DMS 273 (cell line): ENCODE results near the gene AKT1S1.
A peak's percentile ranks its signal among the peaks of the same experiment; 100 is the strongest.

Source experiments
- DNase-seq: peaks from one replicate; lab custom pipeline; 2025; ENCODE audit not compliant: unreplicated experiment; lab: John Stamatoyannopoulos, UW

The AKT1S1 gene

DNA sequence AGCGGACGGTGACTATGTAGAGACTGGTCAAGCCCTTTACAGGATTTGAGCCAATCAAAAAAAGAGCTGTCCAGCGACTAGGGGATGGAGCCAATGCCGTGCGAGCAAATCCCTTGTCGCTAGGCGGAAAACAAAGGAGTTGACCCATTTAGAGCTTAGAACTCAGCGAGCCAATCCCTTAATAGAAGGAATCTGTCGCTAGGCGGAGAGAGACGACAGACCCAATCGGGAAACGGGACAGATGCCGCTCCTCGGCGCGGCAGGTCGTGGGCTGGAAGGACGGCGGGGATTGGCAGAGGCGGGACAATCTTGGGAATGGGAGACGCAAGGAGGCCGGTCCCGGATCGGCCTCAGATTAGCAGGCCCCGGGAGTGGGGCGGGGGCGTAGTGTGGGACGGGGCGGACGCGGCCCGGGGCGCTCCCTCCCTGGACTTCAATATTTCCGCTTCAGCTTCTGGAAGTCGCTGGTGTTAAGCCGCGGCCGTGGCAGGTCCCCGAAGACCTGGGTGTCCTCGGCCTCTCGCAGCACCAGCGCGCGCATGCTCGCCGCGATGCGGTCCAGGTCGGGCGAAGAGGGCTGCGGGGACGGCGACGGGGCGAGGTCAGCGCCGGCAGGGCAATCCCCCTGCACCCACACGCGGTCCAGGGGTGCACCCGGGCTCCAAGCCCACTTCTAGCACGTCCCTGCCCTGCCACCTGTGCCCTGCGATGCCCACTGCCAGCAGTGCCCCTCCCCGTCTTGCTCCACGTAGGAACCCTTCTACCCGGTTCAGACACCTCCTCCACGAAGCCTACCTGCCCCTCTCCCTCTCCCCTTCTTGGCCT lies 7.5 kb downstream of the AKT1S1 start:
- peak; percentile 100 for DNase-seq

GRCh38 chr19:49869009-49869483 lies 8.1 kb downstream of the AKT1S1 start:
- DNase-seq, result no peak

DNA sequence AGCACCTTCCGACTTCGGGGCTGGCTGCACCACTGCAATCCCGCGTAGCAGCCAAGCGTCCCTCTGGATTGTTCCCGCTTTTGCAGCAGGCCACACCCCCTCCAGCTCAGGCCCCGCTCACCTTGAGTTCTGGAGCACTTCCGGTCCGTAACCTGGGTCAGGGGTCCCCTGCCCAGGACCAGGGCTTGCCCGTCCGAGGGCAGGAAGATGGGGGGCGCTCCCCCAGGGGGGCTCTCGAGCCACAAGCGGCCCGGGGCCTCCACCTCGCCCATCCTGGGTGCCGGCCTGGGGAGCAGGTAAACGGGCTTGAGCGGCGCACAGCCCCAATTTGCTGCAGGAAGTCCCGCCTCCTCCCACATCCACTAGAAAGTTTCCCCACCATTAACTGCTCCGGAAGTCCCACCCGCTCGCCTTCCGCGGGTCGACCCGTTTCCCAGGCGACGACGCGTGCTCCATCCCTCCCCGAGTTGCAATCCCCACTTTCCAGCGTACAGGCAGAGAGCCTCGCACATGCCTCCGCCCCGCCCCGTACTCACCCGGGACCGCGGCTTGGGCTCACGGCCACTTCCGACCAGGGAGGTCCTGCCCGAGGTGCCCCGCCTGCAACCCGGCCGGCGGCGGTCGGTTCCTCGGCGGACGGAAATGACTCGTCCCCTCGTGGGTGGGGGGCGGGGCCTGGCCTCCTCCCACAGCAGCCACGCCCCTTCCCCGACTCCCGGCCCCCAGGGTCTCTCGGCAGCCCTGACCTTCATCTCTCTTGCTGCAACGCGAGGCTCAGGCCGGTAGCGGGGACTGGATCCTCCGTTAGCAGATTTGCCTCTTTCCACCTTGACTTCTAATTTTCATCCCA lies 10.0 kb downstream of the AKT1S1 start, which contains the start of gene PNKP:
PNKP (minus strand) TSS at position 644 of the 850 bp plus-strand sequence; CDS start at position 272, 372 bp downstream.
- peak; percentile 99 for DNase-seq

- no peak for DNase-seq
Measured at GRCh38 chr19:49864890-49865289, 12.3 kb downstream of the AKT1S1 start.

GRCh38 chr19:49863935-49864320 lies 13.2 kb downstream of the AKT1S1 start:
- DNase-seq, result no peak

DNA sequence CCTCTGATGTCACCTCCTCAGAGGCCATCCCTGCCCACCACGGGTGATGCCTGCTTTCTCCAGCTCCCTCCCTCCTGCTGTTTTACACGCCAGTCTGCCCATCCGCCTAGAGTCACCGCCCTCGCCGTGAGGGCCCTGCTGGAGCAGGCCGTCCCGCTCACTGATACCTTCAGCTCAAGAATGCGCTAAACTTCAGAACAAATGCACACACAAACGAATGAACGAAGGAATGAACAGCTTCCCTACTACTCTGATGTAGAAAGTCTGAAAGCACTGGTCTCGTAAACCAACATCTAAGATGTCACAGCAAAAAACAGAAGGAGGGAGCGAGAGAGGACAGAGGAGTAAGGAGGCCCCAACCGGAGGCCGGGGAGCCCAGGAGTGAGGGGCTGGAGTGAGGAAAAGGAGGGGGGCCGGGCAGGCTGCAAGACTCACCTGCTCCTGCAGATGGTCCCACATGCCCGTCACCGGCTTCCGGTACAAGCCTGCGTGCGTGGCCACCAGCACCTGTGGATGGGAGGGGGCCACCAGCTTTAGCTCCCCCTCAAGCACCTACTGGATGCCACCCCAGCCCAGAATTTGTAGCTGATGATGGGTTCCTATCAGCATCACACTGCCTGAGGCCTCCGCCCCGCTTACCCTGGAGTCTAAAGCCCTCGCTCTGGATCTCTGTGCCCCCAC lies 13.8 kb downstream of the AKT1S1 start:
- no peak for DNase-seq

DNA sequence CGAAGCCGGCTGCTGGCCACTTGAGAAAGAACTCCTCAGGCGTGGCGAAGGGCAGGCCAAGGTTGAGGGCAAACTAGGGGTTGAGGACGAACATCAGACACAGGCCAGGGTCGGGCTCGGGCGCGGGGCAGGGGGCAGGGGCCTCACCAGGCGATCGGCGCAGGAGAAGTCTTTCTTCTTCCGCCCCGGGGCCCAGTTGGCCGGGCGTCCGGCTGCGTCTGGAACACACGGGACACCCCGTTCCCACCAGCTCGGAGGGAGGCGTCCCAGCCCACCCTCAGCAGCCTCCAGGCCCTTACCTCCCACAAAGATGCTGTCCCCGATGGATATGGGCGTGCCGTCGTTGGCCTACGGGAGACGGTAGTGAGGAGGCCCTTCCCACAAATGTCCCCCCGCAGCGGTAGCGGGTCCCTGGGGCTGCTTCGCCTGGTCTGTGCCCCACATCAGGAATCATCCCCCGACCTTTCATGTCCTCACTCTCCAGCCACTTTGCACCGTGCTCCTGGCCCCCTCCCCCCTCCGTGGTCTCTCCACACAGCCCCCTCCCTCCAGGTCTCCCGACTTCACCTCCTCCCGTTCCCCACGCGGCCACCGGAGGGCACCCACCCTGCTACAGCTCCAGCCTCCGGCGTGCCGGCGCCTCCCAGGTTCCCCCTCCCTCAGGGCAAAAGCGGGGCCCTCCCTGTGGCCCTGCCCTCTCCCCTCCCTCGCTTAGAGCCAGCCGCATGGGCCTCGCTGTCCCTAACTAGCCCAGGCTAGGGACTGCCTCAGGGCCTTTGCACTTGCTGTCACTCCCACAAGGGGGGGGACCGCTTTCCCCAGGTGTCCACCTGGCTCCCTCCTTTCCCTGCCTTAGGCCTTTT lies 14.5 kb downstream of the AKT1S1 start:
- DNase-seq, result peak; percentile 64

DNA sequence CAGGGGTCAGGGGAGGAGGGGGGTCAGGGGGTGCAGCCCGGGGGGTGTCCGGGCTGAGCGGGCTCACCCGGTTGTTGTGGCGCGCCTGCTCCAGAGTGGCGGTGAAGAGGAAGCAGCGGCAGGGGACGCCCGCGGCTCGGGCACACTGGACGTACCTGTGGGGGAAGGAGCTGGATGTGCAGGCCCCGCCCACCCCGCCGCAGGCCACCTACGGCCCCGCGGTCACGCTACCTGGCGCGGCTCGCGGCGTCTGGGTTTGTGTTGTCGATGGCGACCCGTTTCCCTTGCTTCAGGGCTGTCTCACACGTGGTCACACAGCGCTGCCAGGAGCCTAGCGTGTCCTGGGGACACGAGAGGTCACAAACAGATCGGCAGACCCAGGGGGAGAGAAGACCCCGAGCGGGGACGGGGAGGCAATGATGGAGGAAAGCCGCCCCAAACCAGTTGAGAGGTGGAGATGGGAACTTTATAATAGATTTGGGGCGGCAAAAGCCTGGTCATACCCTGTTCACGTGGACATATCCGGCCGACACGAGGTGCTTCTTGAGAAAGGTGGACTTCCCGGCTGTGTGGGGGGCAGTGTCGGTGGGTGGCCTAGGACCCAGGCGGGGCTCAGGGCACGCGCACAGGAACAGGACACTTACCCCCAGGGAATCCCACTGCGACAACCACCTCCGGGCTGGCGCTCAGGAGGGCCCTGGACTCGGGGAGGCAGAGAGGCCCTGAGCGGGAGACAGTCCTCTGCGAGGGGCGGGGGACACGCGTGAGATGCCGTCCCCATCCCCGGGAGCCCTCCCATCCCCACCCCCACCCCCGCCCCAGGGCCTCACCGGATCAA lies 15.4 kb downstream of the AKT1S1 start:
- DNase-seq, result no peak

DNA sequence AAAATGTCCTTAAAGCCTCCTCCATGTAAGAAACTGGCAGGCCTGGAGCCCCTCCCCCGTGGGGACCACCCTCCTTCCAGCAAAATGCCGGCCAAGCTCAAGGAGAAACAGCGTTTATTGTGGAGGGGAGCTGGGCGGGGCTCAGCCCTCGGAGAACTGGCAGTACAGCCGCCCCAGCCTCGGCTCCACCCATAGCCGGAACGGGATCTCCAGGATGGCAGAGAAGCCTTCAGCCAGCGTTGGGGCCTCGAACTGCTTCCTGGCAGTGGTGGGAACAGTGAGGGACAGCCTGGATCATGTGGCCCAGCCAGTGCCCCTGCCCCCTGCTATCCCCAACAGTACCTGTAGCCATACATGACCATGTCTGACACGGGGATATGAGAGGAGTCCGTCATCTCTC lies 16.0 kb downstream of the AKT1S1 start:
- DNase-seq, result peak; percentile 61

DNA sequence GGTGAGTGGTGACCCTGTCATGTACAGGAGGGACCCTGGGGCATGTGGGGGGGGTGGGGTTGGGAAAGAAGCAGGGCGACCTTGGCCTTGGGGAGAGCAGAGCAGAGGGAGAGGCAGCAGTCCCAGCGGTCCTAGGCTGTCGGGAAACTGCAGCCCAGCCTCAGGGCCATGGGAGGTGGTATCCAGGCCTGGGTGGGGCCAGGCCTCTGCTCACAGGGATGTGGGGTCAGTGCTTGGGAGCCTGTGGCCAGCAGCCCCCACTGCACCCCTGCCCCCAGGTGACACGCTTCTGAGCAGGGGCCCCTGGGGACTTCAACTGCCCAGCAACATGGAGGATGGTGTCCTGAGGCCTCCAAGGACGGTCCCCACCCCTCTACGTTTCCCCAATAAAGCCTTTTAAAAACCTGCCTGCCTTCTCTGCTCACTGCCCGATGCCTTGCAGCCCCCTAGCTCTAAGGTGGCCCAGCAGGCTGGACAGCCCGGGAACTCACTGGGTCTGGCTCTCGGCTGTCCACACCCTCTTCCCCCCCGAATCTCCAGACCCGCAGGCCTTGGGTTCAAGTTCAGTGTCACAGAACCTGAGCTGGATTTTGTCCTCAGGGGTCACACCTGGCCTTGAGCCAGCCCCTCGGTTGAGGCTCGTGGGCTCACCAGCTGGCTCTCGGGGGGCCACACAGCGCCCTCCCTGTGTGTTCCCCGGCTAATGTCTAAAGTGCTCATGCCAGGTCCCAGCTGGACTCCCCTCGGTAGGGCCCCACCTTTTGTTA lies 16.6 kb downstream of the AKT1S1 start:
- no peak for DNase-seq

GRCh38 chr19:49859682-49860335 lies 17.3 kb downstream of the AKT1S1 start:
- peak; percentile 25 for DNase-seq

DNA sequence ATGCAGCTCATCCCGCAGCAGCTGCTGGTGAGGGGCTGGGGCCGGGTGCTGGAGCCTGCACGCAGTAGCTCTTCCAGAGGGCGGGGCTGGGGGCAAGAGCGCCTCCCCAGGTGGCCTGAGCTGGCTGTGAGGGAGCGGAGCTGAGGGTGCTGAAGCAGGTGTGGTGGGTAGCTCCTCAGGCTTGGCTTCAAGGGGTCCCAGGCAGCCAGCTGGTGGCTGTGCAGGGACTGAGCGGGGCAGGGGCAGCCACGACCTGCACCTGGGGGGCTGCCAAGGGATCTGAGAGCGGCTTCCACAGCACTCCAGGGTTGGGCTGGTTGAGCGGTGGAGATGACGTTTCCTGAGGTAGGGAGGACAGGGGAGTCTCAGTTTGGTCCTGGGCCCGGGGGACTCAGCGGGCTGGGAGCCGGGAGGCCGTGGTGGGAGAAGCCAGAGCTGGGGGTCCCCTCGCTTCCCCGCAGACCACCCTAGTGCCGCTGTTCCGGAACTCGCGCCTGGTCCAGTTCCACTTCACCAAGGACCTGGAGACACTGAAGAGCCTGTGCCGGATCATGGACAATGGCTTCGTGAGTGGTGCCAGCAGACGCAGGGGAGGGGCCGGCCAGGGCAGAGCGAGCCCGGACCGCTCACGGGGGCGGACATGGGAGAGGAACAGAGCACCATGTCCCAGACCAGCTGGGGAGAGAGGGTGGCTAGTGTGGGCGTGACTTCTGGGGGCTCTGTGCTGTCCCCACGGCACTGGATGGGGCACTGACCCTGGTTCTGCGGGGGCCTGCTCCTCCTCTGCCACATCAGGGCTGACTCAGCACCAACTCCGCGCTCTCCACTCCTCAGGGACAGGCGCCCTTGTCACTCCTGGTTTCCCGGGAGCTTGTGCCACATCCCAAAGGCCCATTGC lies 18.8 kb downstream of the AKT1S1 start:
- DNase-seq, result peak; percentile 55

- no peak for DNase-seq
Measured at GRCh38 chr19:49857838-49858087, 19.4 kb downstream of the AKT1S1 start.

DNA sequence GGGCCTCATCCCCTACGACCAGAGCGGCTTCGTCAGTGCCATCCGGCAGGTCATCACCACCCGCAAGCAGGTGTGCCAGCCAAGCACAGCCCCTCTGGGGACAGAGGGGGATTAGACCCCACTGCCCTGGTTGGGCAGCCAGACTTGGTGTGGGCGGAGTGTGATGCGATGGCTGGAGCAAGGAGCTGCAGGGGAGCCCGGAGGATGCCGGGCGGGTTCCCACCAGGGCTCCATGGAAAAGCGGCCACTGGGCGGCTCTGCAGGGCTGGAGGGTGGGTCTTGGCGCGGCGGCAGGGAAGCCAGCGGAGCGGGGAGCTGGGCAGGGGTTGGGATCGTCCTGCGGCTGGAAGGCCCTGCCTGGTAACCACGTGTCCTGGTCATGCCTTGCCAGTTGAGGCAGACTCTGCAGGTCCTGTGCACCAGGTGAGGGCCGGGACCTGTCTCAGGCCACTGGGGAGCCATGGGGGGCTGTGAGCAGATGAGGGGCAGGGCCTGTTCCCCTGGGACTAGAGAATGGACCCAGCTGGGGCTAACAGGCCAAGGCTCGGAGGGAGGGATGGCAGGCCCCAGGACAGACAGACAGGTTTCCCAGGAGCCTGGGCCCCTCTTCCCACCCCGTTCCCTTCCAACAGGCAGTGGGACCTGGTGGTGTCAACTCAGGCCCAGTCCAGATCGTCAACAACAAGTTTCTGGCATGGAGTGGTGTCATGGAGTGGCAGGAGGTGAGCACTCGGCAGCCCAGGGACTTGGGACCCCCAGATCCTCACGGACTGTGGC lies 19.9 kb downstream of the AKT1S1 start:
- peak; percentile 40 for DNase-seq

DNA sequence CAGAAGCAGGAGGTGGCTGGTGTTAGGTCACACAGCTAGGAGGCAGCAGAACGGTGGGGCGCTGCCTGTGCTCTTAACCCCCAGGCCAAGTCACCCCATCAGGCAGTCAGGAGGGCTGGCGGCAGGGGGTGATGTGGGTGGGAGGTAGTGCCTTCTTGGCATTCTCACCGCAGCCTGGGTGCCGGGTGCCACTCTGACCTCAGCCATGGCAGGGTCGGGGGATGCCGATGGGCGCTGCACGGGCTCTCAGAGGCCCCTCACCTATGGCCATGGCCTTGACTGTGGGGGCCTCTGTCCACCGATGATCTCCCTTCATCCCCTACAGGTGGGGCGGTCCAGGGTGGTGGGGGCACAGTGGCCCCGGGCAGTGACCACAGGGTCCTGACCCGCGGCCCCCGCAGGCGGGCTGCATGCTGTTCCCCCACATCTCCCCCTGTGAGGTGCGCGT lies 20.6 kb downstream of the AKT1S1 start:
- peak; percentile 35 for DNase-seq

DNA sequence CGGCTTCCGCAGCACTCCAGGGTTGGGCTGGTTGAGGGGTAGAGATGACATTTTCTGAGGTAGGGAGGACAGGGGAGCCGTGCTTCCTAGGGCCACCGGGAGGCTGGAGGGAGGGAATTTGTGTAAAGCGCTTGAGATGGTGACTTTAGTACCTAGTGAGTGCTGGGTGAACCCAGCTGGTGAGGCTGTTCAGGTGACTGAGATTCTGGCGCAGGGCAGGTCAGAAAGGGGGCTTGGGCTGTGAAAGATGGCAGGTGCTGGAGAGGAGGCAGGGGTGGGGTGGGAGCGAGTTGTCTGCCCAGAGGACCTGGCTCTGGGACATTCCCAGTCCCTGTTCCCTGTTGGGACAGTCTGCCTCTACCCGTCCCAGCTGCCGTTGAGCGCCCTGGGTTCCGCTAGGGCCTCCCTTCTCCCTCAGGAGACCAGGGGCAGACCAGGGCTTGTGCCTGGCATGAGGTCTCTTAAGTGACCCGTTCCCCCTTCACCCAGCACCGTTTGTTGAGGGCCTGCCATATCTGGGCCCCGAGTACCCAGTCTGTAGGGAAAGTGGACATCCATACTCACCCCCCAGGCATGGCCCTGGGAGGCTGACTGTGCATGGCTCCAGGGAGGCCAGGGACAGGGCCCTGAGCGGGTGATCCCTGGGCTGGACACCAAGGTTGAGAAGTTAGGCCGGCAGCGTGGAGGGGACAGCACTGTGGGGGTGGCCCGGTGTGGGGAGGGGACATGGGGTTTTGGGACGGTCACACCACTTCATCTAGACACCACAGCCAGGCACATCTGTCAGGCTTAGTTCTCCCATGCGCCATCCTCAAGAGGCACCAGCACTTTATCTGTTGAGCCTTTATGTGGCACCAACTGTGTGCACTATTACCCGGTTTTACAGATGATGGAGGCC lies 21.2 kb downstream of the AKT1S1 start:
- peak; percentile 63 for DNase-seq
